Measurements from ENCODE around the gene RPS16. TPM values are rescaled to one million over a fixed set of nuclear protein-coding genes. Genes with fewer than 3 reads are reported as not detected.
A peak's percentile ranks its signal among the peaks of the same experiment; 100 is the strongest.

The RPS16 gene
- total and polyA plus RNA-seq, 2 experiments from 2014 or later, result 63.8 to 409 TPM

GRCh38 chr19:39415111-39416046 lies 20.4 kb downstream of the RPS16 start:
- Histone ChIP-seq H3K79me2 (peaks cover 41% of the 10 kb centered on the region), H4K20me1 (ENCODE audit: insufficient read depth, poor library complexity, severe bottlenecking) (peaks cover 3% of the 10 kb centered on the region), H3K27ac (no peak overlapping the region), H3K36me3 (replicated peaks; ENCODE audit: insufficient read depth, low read depth) (no peaks in the 10 kb centered on the region), H3K9me3 (ENCODE audit: low read depth) (no peaks in the 10 kb centered on the region), H3K4me2 (peak overlapping the region; percentile 91), H3K9me2 (replicated peaks; ENCODE audit: insufficient read depth) (no peaks in the 10 kb centered on the region), H2AFZ (no peak overlapping the region), H3K27me3 (no peaks in the 10 kb centered on the region), H3K4me1 (ENCODE audit: insufficient read depth) (peaks cover 16% of the 10 kb centered on the region), H3K4me3 (no peak overlapping the region)
- TF ChIP-seq EZH2 (IDR thresholded peaks at IDR 0.05; ENCODE audit: borderline replicate concordance) (no peak), CTCF (IDR thresholded peaks at IDR 0.05; ENCODE audit: poor library complexity) (no peak), EZH2phosphoT487 (IDR thresholded peaks at IDR 0.05; ENCODE audit: low read depth, severe bottlenecking, unreplicated experiment) (no peak)
- no peak for DNase-seq (ENCODE audit: low spot score)
- WGBS (ENCODE audit: low lambda C conversion rate, missing lambda C conversion rate), result 85% methylated on average over 31 of the region's 35 CpGs

GRCh38 chr19:39413911-39414608 lies 21.7 kb downstream of the RPS16 start:
- 16% methylated on average over 18 of the region's 18 CpGs for WGBS (ENCODE audit: low lambda C conversion rate, missing lambda C conversion rate)
- H3K4me2 ChIP-seq, result peak overlapping the region; percentile 91
- H3K4me3 ChIP-seq, result peak overlapping the region; percentile 59
- peak overlapping the region; percentile 99 for H3K27ac ChIP-seq
- H3K27me3 ChIP-seq, result no peaks in the 10 kb centered on the region
- H3K79me2 ChIP-seq, result peaks cover 41% of the 10 kb centered on the region
- H3K9me2 ChIP-seq (replicated peaks; ENCODE audit: insufficient read depth), result no peaks in the 10 kb centered on the region
- peak overlapping the region; percentile 45 for H2AFZ ChIP-seq
- H3K9me3 ChIP-seq (ENCODE audit: low read depth), result no peaks in the 10 kb centered on the region
- peak; percentile 44 for DNase-seq (ENCODE audit: low spot score)
- H4K20me1 ChIP-seq (ENCODE audit: insufficient read depth, poor library complexity, severe bottlenecking), result peaks cover 3% of the 10 kb centered on the region
- TF ChIP-seq EZH2phosphoT487 (IDR thresholded peaks at IDR 0.05; ENCODE audit: low read depth, severe bottlenecking, unreplicated experiment) (no peak), EZH2 (IDR thresholded peaks at IDR 0.05; ENCODE audit: borderline replicate concordance) (no peak), CTCF (IDR thresholded peaks at IDR 0.05; ENCODE audit: poor library complexity) (no peak)
- H3K36me3 ChIP-seq (replicated peaks; ENCODE audit: insufficient read depth, low read depth), result no peaks in the 10 kb centered on the region
- H3K4me1 ChIP-seq (ENCODE audit: insufficient read depth), result peaks cover 18% of the 10 kb centered on the region

- peak; percentile 85 for DNase-seq (ENCODE audit: low spot score)
These were observed 22.4 kb downstream of the RPS16 start for GRCh38 chr19:39413272-39413910.

More at GRCh38 chr19:39413272-39413910, 22.4 kb downstream of the RPS16 start:
- H3K79me2 ChIP-seq, result peaks cover 47% of the 10 kb centered on the region
- H3K9me2 ChIP-seq (replicated peaks; ENCODE audit: insufficient read depth), result no peaks in the 10 kb centered on the region
- H3K36me3 ChIP-seq (replicated peaks; ENCODE audit: insufficient read depth, low read depth), result no peaks in the 10 kb centered on the region
- peaks cover 18% of the 10 kb centered on the region for H3K4me1 ChIP-seq (ENCODE audit: insufficient read depth)
- WGBS (ENCODE audit: low lambda C conversion rate, missing lambda C conversion rate), result under 1% methylated on average over 15 of the region's 54 CpGs
- no peaks in the 10 kb centered on the region for H3K27me3 ChIP-seq
- peak overlapping the region; percentile 72 for H2AFZ ChIP-seq
- H3K4me3 ChIP-seq, result peak overlapping the region; percentile 59
- H3K27ac ChIP-seq, result peak overlapping the region; percentile 99
- no peaks in the 10 kb centered on the region for H3K9me3 ChIP-seq (ENCODE audit: low read depth)
- H4K20me1 ChIP-seq (ENCODE audit: insufficient read depth, poor library complexity, severe bottlenecking), result peaks cover 6% of the 10 kb centered on the region
- peak overlapping the region; percentile 91 for H3K4me2 ChIP-seq
- TF ChIP-seq EZH2 (IDR thresholded peaks at IDR 0.05; ENCODE audit: borderline replicate concordance) (no peak), EZH2phosphoT487 (IDR thresholded peaks at IDR 0.05; ENCODE audit: low read depth, severe bottlenecking, unreplicated experiment) (no peak), CTCF (IDR thresholded peaks at IDR 0.05; ENCODE audit: poor library complexity) (no peak)

Data from hepatocyte (in vitro differentiated cells).